Left lung (tissue), 10 donors: ENCODE measurements around the gene CCNL2. TPM values are rescaled to one million over a fixed set of nuclear protein-coding genes. Genes with fewer than 3 reads are reported as not detected.

Experiments used
- ATAC-seq: fragments of 200-7000 bp; cut with Tn5 transposase; one replicate; pipeline ENCODE4 v1.9.1; 2020; ENCODE audit warnings: moderate library complexity
- DNase-seq, 4 donors: peaks; one replicate each; pipeline ENCODE4 v3.0.0-alpha.2; 2013 to 2020
- H3K27ac ChIP-seq, 2 donors: fragments of 200-600 bp; sonication (generic) in 1 of 2; one replicate each; pipeline versions ENCODE4 v1.5.0 to v1.8.0; 2020 to 2021
- H3K27me3 ChIP-seq, 2 donors: fragments of 200-600 bp; sonication (generic) in 1 of 2; one replicate each; pipeline versions ENCODE4 v1.5.0 to v1.8.0; 2020 to 2021
- H3K36me3 ChIP-seq, 2 donors: fragments of 200-600 bp; sonication (generic) in 1 of 2; one replicate each; pipeline versions ENCODE4 v1.5.0 to v1.8.0; 2020 to 2021
- H3K4me1 ChIP-seq, 2 donors: fragments of 200-600 bp; one replicate each; pipeline ENCODE4 v1.8.0; 2021
- H3K4me3 ChIP-seq, 2 donors: fragments of 200-600 bp; sonication (generic) in 1 of 2; one replicate each; pipeline versions ENCODE4 v1.5.0 to v1.8.0; 2020 to 2021; ENCODE audit warnings: mild to moderate bottlenecking in 1 of 2
- H3K9me3 ChIP-seq, 2 donors: fragments of 200-600 bp; sonication (generic) in 1 of 2; one replicate each; pipeline versions ENCODE4 v1.5.0 to v1.8.0; 2020 to 2021
- intact Hi-C, 2 donors: fragments of 100-400 bp; cut with DNase I; formaldehyde crosslinking; loops; one replicate each; pipeline versions ENCODE4 v1.11.2 to v1.14.2; 2022
- polyA plus RNA-seq, 6 donors: library from polyadenylated mRNA; unstranded; fragments of 120-200 nt; gene quantifications; one replicate each; pipeline ENCODE4 v1.2.1, GENCODE V29; 2013; ENCODE audit not compliant: insufficient read length in 6 of 6
- total RNA-seq, 2 donors: library from RNA; stranded (reverse); fragmentation: NEBNext Ultra II Directional; extraction: Animal tissue kit (Norgen Biotek cat#: 25700); gene quantifications; one replicate each; pipeline ENCODE4 v1.2.1, GENCODE V29; 2021
- TF ChIP-seq, protein P1 (sequence below), 2 donors: fragments of 200-600 bp; sonication (generic) in 1 of 2; IDR thresholded peaks; one replicate each; pipeline versions ENCODE4 v1.5.0 to v1.8.0; 2021; ENCODE audit warnings: antibody characterized with exemption in 2 of 2
- donor health status: DM: no; HTN: yes; CAD: no.
- donor health status: DM: no; HTN: no; CAD: no.

Gene CCNL2
- total and polyA plus RNA-seq, 8 donors = 142 to 405 (median 310) TPM

DNA sequence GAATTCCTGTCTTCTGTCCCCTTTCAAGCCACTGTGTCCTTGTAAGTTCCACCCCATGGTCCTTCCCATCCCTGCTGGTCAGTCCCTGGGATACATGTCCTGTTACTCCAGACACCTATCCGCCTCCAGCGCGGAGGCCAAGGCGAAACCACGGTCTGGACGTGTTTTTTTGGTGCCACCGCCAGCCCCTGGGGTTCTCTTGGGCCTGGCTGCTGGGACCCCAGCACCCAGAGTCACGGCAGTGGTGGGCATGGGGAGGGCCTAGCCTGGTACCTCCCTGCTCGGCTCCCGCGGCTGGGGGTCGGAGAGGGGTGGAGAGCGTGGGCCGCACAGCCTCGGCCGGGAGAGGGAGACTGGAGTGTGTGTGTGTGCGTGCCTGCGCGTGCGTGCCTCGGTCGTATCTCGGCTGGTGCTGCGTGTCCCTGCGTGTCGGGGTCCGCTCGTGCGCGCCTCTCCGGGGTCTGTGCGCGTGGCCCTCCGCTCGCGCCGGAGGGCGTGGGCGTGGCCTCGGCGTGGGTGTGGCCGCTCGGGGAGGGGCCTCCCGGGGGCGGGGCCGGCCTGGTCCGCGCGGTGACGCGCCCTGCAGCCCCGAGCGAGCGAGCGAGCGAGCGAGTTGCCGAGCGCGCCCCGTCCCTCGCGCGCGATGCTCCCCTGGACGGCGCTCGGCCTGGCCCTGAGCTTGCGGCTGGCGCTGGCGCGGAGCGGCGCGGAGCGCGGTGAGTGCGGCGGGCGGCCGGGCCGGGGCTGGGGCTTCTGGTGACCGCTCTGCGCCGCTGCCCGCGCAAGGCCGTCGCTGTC is 36.2 kb upstream of the CCNL2 start, which contains the start of gene VWA1:
VWA1 (plus strand) TSS at position 585 of the 798 bp plus-strand sequence; CDS start at position 644, 59 bp downstream.
- peak; percentile 39 for ATAC-seq
- peak within 1 kb of the TSS; percentile 42 to 52 for H3K4me3 ChIP-seq
- TF ChIP-seq, protein P1, sequence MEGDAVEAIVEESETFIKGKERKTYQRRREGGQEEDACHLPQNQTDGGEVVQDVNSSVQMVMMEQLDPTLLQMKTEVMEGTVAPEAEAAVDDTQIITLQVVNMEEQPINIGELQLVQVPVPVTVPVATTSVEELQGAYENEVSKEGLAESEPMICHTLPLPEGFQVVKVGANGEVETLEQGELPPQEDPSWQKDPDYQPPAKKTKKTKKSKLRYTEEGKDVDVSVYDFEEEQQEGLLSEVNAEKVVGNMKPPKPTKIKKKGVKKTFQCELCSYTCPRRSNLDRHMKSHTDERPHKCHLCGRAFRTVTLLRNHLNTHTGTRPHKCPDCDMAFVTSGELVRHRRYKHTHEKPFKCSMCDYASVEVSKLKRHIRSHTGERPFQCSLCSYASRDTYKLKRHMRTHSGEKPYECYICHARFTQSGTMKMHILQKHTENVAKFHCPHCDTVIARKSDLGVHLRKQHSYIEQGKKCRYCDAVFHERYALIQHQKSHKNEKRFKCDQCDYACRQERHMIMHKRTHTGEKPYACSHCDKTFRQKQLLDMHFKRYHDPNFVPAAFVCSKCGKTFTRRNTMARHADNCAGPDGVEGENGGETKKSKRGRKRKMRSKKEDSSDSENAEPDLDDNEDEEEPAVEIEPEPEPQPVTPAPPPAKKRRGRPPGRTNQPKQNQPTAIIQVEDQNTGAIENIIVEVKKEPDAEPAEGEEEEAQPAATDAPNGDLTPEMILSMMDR (IDR thresholded peaks at IDR 0.05) = no peak
- H3K36me3 ChIP-seq = peaks cover 0 to 4% of the 10 kb centered on the region in 2 donors
- H3K9me3 ChIP-seq = no peaks in the 10 kb centered on the region
- peaks cover 0 to 85% of the 10 kb centered on the region in 2 donors for H3K27me3 ChIP-seq
- peaks cover 36 to 78% of the 10 kb centered on the region in 2 donors for H3K4me1 ChIP-seq
- DNase-seq = peak; percentile 69 to 91 (median 80)
- intact Hi-C loops = no loop called here
- peak within 1 kb of the TSS; percentile 84 to 91 for H3K27ac ChIP-seq

- TF ChIP-seq, protein P1 (IDR thresholded peaks at IDR 0.05) = no peak
- Histone ChIP-seq H3K36me3 (peaks cover 0 to 4% of the 10 kb centered on the region in 2 donors), H3K4me1 (peaks cover 41 to 84% of the 10 kb centered on the region in 2 donors), H3K27me3 (peaks cover 0 to 90% of the 10 kb centered on the region in 2 donors), H3K27ac (peak overlapping the region; percentile 84 to 91), H3K4me3 (peak overlapping the region in 1 of 2 donors; percentile 52), H3K9me3 (no peaks in the 10 kb centered on the region)
- peak in 1 of 4 donors; percentile 12 for DNase-seq
- intact Hi-C loops = no loop called here
- no peak for ATAC-seq
These were observed 35.6 kb upstream of the CCNL2 start for GRCh38 chr1:1434824-1435105.

DNA sequence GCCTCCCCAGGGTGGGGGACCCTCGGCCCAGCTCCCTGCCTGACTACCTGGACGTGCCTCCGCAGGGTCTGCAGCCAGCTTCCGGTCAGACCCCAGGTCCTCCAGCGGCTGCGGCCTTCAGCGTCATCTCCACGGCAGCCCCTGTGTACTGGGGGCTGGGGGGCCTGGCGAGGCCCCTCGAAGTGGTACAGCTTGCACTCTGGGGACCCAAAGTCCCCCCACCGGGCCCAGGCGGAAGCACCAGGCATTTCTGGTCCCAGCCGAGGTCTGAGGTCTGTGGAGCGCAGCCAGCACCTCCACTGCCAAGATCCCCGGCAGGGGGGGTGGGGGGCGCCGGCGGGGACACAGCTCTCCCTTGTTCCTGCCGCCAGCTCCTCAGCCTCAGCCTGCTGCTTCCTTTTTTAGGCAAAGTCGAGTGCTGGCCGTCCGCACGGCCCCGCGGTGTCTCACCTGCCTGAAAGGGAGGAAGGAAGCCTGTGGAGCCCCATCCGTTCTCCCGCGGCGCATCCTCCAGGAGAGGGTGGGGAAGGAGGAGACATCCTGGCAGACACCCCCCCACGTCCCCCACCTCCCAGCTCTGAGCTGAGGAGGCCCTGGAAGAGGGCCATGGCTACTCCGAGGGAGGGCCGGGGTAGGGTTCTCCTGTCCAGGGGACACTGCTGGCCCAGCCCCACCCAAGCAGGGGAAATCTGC is 35.1 kb upstream of the CCNL2 start:
- Histone ChIP-seq H3K4me3 (peak overlapping the region in 1 of 2 donors; percentile 52), H3K4me1 (peaks cover 46 to 88% of the 10 kb centered on the region in 2 donors), H3K9me3 (no peaks in the 10 kb centered on the region), H3K36me3 (peaks cover 0 to 4% of the 10 kb centered on the region in 2 donors), H3K27me3 (peaks cover 0 to 93% of the 10 kb centered on the region in 2 donors), H3K27ac (peak overlapping the region; percentile 84 to 91)
- peak in 3 of 4 donors; percentile 75 to 87 (median 86) for DNase-seq
- TF ChIP-seq, protein P1 (IDR thresholded peaks at IDR 0.05) = no peak
- peak; percentile 2 for ATAC-seq
- intact Hi-C loops = no loop called here

- TF ChIP-seq, protein P1 (IDR thresholded peaks at IDR 0.05) = no peak
- Histone ChIP-seq H3K9me3 (no peaks in the 10 kb centered on the region), H3K4me3 (peak overlapping the region in 1 of 2 donors; percentile 52), H3K27ac (peak overlapping the region; percentile 84 to 91), H3K4me1 (peaks cover 47 to 94% of the 10 kb centered on the region in 2 donors), H3K36me3 (peaks cover 0 to under 1% of the 10 kb centered on the region in 2 donors), H3K27me3 (peaks cover 0 to 88% of the 10 kb centered on the region in 2 donors)
- intact Hi-C loops = no loop called here
- ATAC-seq (peak; percentile 25), DNase-seq (peak in 3 of 4 donors; percentile 59 to 82 (median 68))
These were observed 34.6 kb upstream of the CCNL2 start for GRCh38 chr1:1433804-1434130.
